Panc1 (cell line): ENCODE measurements around the gene TMEM47.

Experiments
- POLR2AphosphoS5 ChIP-seq: IDR thresholded peaks from 2 replicates; pipeline ENCODE4 v1.6.1; 2012; ENCODE audit warnings: mild to moderate bottlenecking, low read depth, low read length, moderate library complexity
- TF ChIP-seq, protein P1 (sequence below): fragments of 450-650 bp; IDR thresholded peaks from 2 replicates; pipeline ENCODE4 v1.5.1; 2017; ENCODE audit warnings: mild to moderate bottlenecking
- TF ChIP-seq, protein P2 (sequence below), 2 experiments: IDR thresholded peaks; 2 replicates each; pipeline ENCODE4 v1.6.1; 2011 to 2012; ENCODE audit warnings: low read depth in 2 of 2, control low read depth in 1 of 2, low read length in 1 of 2, mild to moderate bottlenecking in 1 of 2, moderate library complexity in 1 of 2; ENCODE audit not compliant: insufficient read depth in 1 of 2

DNA sequence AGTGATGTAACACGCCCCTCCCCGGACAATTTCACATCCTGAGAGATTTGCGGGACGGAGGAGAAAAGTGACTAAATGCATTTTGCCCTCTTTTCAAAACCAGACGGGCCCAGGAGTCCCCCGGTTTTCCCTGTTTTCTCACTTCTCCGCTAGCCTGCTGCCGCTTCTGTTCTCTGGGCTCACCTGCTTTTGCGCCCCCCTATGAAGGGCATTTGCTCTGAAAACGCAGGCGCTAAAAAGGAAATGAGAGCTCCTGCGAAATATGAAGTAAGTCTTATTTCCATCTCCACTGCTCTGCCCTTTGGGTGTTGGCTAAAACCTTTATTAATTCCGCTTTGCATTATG lies 613 bp upstream of the TMEM47 start:
- TF ChIP-seq, protein P1, sequence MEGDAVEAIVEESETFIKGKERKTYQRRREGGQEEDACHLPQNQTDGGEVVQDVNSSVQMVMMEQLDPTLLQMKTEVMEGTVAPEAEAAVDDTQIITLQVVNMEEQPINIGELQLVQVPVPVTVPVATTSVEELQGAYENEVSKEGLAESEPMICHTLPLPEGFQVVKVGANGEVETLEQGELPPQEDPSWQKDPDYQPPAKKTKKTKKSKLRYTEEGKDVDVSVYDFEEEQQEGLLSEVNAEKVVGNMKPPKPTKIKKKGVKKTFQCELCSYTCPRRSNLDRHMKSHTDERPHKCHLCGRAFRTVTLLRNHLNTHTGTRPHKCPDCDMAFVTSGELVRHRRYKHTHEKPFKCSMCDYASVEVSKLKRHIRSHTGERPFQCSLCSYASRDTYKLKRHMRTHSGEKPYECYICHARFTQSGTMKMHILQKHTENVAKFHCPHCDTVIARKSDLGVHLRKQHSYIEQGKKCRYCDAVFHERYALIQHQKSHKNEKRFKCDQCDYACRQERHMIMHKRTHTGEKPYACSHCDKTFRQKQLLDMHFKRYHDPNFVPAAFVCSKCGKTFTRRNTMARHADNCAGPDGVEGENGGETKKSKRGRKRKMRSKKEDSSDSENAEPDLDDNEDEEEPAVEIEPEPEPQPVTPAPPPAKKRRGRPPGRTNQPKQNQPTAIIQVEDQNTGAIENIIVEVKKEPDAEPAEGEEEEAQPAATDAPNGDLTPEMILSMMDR = no peak
- no peak for TF ChIP-seq POLR2AphosphoS5
- TF ChIP-seq, protein P2, sequence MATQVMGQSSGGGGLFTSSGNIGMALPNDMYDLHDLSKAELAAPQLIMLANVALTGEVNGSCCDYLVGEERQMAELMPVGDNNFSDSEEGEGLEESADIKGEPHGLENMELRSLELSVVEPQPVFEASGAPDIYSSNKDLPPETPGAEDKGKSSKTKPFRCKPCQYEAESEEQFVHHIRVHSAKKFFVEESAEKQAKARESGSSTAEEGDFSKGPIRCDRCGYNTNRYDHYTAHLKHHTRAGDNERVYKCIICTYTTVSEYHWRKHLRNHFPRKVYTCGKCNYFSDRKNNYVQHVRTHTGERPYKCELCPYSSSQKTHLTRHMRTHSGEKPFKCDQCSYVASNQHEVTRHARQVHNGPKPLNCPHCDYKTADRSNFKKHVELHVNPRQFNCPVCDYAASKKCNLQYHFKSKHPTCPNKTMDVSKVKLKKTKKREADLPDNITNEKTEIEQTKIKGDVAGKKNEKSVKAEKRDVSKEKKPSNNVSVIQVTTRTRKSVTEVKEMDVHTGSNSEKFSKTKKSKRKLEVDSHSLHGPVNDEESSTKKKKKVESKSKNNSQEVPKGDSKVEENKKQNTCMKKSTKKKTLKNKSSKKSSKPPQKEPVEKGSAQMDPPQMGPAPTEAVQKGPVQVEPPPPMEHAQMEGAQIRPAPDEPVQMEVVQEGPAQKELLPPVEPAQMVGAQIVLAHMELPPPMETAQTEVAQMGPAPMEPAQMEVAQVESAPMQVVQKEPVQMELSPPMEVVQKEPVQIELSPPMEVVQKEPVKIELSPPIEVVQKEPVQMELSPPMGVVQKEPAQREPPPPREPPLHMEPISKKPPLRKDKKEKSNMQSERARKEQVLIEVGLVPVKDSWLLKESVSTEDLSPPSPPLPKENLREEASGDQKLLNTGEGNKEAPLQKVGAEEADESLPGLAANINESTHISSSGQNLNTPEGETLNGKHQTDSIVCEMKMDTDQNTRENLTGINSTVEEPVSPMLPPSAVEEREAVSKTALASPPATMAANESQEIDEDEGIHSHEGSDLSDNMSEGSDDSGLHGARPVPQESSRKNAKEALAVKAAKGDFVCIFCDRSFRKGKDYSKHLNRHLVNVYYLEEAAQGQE (IDR thresholded peaks at IDR 0.05; ENCODE audit: insufficient read depth in 1 of 2, low read depth in 2 of 2, low read length in 1 of 2) = no peak
